NCI-H2171 treated with DMSO at 0.1 percent for 48 hours (cell line): ENCODE data around the gene AEBP1.
A peak's percentile ranks its signal among the peaks of the same experiment; 100 is the strongest.

ENCODE experiments used
- DNase-seq: peaks from one replicate; lab custom pipeline; 2025; lab: John Stamatoyannopoulos, UW

AEBP1 gene

DNA sequence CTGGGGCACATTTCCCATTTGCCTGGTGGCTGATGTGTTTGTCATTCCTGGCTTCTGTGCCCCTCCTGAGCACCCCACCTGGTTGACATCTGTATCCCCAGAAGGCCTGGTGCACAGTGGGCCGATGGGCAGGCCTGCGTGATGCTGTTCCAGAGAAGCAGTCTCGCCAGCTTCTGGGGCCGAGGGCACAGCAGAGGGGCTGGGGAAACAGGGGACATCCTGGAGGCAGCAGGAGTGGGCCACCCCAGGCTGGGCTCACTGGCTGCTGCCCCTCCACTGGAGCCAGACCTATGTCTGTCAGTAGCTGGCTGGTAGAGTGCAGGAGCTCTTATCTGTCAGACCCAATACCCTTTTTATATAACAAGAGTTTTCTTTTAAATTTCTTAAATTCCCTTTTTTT lies 37.9 kb downstream of the AEBP1 start:
- peak; percentile 24 for DNase-seq

DNA sequence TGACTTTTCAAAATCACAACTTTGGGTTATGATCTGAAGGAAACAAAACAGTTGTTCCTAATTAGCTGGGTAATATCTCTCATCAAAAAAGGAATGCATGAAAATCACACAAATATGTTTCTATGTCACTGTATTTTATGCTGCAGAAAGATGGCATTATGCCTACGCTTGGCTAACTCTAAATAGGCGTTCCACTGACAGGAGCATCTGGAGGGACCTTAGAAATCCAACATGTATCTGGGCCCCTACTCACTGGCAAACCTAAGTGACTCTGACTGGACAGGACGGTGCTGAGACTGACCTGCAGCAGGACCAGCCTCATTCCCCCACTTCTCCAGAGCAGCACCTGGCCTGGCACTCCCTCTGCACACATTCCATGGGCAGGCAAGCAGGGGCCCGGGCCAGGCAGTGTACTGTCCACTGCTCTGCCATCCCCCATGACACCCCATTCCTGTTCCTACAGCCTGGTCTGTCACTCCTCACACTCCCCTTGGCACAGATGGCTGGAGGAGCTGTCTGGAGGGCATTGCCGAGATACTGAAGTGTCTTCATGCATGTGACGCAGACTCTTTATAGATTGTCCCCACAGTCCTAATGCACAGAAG lies 39.6 kb downstream of the AEBP1 start:
- DNase-seq, result no peak

DNA sequence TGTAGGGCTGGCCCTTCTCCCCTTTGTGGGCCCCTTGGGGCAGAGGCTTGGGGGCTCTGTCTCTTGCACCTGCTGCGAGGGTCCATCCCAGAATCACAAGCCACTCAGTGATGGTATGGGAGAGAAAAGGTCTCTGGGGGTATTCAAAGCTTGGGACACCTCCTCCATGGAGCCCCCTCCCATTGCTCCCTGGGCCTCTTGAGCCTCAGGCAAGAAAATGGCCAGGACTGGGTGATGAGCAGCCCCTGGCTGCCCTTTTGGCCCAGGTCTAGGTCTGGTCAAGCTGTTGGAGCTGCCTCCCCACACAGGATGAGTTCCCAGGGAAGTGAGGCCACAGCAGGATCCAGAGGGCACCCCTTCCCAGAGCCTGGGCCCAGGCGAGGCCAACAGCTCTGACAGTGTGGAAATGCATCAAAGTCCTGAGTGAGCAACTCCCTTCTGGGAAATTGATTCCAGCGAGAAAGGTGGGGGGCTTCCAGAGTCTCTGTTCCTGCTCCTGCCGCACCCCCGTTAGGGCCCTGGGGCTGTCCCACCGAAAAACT lies 40.4 kb downstream of the AEBP1 start:
- no peak for DNase-seq

DNA sequence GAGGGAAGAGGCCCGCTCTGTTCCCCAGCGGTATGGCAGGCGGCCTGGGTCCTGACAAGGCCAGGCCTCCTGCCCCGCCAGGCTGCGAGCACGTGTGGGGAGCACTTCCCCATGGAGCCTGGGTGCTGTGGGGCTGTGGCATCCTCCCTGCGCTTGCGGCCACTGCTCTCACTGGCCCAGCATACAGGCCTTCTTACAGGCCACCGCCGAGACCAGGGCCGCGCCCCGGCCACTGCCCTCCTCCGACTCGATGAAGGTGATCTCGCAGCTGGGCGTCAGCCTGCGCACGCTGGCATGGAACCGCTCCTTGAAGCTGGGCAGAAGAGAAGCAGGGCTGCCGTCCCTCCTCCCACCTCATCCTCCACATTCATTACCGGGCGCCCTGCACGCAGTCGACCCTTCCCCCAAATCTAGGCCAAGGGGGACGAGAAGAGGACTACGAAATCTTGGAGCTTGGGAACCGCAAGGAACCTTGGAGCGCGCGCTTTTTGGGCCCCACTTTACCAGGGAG lies 40.9 kb downstream of the AEBP1 start:
- DNase-seq, result no peak

DNA sequence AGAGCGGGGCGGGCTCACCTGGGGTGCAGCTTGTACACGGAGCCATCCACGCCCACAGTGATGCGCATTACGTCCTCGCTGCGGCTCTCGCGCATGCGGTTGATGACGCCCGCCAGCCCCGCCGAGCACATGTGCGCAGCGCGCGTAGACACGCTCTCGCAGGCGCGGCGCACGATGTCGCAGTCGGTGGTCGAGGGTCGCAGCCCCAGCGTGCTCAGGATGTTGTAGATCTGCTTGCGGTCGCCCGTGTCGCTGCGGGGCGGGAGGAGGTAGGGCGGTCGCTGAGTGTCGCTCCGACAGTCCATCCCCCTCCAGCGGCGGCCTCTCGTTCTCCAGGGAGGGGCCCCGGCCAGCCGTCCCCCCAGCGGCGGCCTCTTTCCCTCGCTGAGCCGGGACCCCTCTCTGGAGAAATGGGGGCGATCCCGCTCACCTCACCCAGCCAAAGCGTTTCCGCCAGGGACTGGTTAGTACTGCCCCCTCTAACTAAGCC lies 41.4 kb downstream of the AEBP1 start:
- DNase-seq, result no peak

GRCh38 chr7:44145969-44146911 lies 42.1 kb downstream of the AEBP1 start:
- DNase-seq, result no peak

DNA sequence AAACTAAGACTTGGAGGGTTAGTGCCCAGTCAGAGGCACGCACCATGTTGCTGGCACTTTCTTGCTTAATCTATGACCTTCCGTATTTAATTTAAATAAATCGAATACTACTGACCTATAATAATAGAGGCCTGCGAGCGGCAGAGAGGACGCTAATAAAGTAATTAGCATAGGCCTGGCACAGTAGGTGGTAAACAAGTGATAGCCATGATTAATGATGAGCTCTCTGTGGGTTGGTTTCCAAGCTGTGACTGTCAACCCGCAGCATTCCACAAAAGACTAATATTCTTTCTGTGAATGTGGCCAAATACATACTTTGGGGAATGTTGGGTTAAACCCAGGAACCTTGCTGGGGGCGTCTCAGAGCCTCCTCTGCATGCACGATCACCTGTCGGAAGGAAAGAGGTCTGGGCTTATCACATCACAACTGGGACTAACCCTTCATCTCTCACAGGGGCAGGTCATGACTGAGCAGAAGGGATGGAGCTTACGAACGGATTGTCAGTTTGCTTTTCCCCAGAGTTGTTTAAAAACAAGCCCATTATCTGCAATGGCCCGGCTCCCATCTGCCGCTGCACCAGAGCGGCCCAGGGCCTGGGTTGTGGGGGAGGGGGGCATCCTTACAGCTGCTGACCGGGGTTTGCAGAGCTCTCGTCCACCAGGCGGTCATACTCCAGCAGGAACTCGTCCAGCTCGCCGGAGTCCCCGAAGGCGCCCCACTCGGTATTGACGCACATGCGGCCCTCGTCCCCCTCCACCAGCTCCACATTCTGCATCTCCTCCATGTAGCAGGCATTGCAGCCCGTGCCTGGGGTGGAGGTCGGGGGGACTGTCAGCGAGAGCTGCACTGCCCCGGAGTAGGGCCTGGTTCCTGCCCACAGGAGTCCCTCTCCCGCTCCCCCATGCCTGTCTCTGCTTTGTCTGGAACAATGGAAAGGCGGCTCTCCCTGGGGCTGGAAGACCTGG lies 43.2 kb downstream of the AEBP1 start:
- DNase-seq, result peak; percentile 45

- no peak for DNase-seq
Measured at GRCh38 chr7:44148166-44148565, 44.0 kb downstream of the AEBP1 start.

- DNase-seq, result no peak
Measured at GRCh38 chr7:44148961-44149536, 44.9 kb downstream of the AEBP1 start.

DNA sequence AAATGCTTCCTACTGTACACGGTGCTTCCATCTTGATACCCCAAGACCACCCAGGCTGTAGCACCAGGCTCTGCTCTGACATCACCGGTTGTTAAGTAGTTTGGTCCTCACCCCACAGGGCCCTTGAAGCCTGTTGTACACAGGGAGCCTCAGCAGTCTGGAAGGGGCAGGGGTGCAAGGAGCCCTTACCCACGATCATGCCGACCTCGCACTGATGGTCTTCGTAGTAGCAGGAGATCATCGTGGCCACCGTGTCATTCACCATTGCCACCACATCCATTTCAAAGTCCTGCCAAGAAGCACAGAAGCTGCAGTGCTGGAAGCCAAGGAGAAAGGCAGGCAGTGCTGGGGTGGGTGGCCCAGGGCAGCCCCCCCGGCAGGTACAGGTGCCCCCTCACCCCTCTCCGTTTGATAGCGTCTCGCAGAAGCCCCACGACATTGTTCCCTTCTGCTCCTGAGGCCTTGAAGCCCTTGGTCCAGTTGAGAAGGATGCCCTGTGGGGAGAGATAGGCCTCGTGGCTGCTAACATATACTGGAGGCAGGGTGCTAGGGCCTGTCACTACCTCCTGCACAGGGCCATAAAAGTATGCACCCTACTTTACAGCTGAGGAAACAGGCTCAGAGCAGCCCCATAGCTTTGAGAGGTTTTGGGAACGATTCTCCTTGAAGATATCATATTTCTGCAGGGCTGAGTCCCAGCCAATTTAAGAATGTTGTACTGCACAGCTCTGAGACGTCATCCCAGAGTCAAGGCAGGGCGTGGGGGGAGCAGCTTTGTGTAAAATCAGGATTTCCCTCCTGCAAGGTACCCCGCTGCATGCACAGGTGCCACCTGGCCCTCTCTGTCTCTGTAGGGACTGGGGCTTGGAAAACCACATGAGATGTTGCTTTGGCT lies 45.7 kb downstream of the AEBP1 start:
- peak; percentile 77 for DNase-seq

DNA sequence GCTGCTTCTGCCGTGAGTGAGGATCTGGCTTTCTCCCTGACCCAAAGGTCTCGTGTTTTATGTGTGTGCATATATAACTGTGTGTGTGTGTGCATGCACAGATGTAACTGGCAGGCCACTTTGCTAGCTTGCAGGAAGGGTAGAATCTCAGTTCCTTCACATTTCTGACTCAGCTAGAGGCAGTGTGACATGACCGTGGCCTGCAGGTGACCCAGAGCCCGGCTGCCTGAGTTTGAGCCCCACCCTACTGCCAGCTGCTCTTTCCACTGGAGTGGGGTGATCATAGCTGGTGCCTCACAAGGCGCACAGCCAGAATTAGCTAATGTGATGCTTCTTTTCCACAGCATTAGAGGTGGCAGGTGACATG lies 46.3 kb downstream of the AEBP1 start:
- peak; percentile 77 for DNase-seq

DNA sequence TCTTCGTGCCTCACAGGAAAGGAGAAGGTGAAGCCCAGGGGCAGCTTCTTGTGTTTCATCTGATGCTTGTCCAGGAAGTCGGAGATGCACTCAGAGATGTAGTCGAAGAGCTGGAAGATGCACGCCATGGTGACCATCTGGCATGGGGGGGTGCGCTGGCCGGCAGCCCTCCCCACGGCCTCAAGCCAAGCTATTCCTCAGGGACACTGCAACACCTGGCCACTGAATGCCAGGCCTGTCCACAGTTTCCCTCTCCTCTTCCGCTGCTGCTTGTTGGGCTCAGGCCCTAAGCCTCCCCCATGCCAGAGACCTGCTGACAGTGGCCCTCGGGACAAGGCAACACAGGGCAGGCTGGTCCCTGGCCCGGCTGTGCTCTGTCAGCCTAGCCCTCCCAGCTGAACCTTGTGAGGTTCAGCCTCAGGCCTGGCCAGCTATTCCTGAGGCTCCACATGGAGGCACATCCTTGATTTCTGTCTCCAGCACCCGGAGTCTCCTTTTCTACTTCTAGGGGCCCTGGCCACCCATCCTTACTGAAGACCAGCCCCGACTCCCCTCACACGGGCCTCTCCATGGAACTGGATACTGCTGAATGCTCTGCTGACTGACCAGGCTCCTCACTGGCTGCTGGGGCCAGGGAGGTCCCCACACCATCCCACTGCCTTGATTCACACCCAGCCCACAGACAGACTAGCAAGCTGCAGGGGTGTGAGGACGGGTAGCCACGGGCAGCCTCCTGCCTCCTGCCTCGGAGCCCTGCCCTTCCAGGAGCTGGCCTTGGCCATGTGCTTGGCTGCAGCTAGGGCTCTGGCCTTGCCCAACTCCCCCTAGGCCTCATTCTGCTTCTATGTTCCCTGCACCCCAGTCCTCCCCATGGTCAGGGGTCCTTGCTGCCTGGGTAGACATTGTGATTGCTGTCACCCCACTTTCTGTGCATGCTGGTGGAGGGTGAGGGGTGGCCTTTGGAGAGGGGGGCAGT lies 47.1 kb downstream of the AEBP1 start:
- DNase-seq, result no peak

GRCh38 chr7:44151956-44152355 lies 47.8 kb downstream of the AEBP1 start:
- no peak for DNase-seq

- no peak for DNase-seq
Measured at GRCh38 chr7:44152971-44153947, 49.1 kb downstream of the AEBP1 start.

DNA sequence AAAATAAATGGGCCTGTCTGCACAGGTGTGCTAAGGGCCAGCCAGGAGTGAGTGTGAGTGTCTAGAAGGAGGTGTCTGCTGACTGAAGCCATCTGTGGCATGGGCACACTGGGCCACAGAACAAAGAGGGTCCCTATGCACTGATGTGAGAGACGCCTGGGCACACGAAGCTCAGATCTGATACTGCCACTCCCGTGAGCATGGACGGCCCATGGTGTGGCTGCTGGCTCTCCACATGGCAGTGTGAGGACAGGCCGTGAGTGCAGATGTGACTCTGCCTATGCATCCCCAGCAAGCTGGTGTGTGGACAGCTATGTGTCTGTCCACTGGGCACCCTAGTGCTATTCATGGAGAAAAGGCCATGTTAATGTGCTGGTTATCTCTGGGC lies 49.8 kb downstream of the AEBP1 start:
- no peak for DNase-seq

- no peak for DNase-seq
Measured at GRCh38 chr7:44154703-44155102, 50.6 kb downstream of the AEBP1 start.

DNA sequence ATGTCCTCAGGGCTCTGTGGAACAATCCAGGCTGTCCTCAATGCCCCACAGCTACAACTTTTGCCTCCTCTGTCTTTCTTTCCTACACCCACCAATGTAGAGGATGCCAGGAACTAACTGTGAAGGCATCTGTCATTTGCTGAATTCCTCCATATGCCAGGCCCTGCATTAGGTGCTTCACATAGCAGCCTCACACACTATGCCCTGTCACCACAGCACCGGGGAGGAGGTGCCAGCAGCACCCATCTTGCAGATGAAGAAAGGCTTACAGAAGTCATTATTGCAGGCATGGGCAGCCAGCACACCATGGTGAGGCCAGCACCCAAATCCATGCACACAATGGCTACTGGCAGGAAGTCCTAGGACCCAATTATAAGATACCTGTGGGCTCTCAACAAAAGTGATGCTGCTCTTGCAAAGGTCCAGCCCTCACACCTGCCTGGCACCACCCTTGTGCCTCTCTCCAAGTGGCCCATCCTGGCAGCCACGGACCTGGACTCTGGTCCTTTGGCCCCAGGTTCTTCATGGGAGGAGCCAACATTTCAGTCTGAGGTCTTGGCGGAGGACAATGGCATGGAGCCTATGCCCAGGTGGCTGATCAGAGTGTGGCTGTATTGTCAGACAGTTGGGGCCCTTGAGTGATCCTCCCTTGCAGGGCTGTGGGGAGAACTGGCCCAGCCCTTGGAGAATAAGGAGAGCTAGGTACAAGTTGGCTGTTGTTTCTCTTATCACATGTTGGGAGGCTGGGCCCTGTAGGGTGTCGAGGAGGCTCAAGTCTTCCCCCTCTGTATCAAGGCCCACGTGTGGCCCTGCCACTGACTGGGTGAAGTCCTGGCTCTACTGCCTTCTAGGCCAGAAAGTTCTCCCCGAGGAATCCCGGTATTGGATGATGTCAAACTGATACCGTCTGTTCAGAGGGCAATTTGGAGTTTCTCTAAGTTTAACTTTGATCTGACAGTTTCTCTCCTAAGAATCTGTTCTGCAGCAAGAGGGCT lies 51.3 kb downstream of the AEBP1 start:
- DNase-seq, result no peak
